Fibroblast of skin of left biceps (primary cell): ENCODE data around the gene CTSW.
"Not testable (repeated sequence)": the region's sequence is repeated elsewhere in the genome, so short reads cannot be mapped to it uniquely, and the experiment has no call there.

ENCODE experiments used
- DNase-seq, 2 experiments: peaks; one replicate each; pipeline ENCODE4 v3.0.0-alpha.2; 2013; ENCODE audit warnings: low read depth in 2 of 2

CTSW gene

GRCh38 chr11:65879617-65880016 lies at the start of gene CTSW:
TSS of gene CTSW (plus strand) at chr11:65879837. CDS start at chr11:65879855, 18 bp downstream.
- DNase-seq = no peak

GRCh38 chr11:65832231-65832630 lies 47.4 kb upstream of the CTSW start:
- not testable (repeated sequence) for DNase-seq

GRCh38 chr11:65833297-65834030 lies 46.2 kb upstream of the CTSW start, which contains the start of gene SNX32:
TSS of gene SNX32 (plus strand) at chr11:65833963. CDS start at chr11:65834066, 103 bp downstream.
- DNase-seq = peak; percentile 74 to 76

GRCh38 chr11:65834202-65834601 lies 45.4 kb upstream of the CTSW start:
- no peak for DNase-seq

GRCh38 chr11:65842144-65842543 lies 37.5 kb upstream of the CTSW start:
- DNase-seq = no peak

GRCh38 chr11:65843811-65844210 lies 35.8 kb upstream of the CTSW start:
- no peak for DNase-seq

- DNase-seq = no peak
Measured at GRCh38 chr11:65844231-65844872, 35.3 kb upstream of the CTSW start.

GRCh38 chr11:65847746-65848145 lies 31.9 kb upstream of the CTSW start:
- DNase-seq = no peak

- DNase-seq = not testable (repeated sequence)
Measured at GRCh38 chr11:65848693-65849092, 30.9 kb upstream of the CTSW start.

- DNase-seq = no peak
Measured at GRCh38 chr11:65849366-65849765, 30.3 kb upstream of the CTSW start.

- DNase-seq = no peak
Measured at GRCh38 chr11:65849771-65850216, 29.8 kb upstream of the CTSW start.

- no peak for DNase-seq
Measured at GRCh38 chr11:65850217-65851082, 29.2 kb upstream of the CTSW start.

- no peak for DNase-seq
Measured at GRCh38 chr11:65851083-65851579, 28.5 kb upstream of the CTSW start.

- no peak for DNase-seq
Measured at GRCh38 chr11:65851811-65852507, 27.7 kb upstream of the CTSW start.

GRCh38 chr11:65852508-65853245 lies 27.0 kb upstream of the CTSW start:
- no peak for DNase-seq

GRCh38 chr11:65853246-65853979 lies 26.2 kb upstream of the CTSW start:
- DNase-seq = no peak

- no peak for DNase-seq
Measured at GRCh38 chr11:65854161-65854592, 25.5 kb upstream of the CTSW start.

- no peak for DNase-seq
Measured at GRCh38 chr11:65854852-65855837, 24.5 kb upstream of the CTSW start.

GRCh38 chr11:65855927-65856363 lies 23.7 kb upstream of the CTSW start:
- DNase-seq = no peak
